ENCODE measurements around the gene LPCAT1. TPM values are rescaled to one million over a fixed set of nuclear protein-coding genes. Genes with fewer than 3 reads are reported as not detected.

Gene LPCAT1
- total RNA-seq, 1 donor from 2014 or later = 25.3 TPM

DNA sequence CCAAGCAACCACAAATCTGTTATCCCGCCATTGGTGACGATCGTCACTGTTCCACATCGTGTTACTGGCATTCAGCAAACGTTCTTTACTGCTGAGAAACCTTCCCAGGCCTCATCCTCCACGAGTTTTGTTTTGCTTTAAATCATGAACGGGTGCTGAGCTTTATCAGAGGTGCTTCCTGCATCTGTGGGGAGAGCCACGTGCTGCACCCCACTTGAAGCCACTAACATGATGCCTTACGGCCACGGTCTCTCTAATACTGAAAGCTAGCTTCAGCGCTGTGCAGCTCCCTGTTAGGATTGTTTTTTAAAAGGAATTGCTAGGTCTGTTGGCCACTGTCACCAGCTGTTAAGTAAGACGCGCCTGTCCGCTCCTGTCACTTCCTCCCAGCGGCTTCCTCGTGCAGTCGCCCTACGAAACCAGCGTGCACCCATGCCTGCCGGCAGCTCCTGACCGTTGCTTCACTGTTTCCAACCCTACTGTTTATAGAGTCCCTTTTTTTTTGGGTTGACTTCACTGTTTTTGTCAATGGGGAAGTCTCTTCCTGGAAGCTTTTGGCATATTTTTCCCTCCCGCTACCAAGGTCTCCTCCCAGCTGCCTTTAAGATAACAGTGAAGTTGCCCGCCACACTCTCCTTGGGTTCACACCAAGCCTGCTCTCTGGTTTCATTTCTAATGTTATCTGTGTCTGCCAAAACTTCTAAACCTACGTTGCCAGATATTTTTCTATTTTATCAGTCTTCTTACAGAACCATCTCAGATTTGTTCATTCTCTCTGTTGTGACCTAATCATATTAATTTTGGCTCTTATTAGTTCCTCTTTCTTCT lies 20.3 kb downstream of the LPCAT1 start:
- Histone ChIP-seq H3K36me3 (ENCODE audit: control insufficient read depth, insufficient read depth, low read length) (peaks cover 3% of the 10 kb centered on the region), H3K27me3 (ENCODE audit: control insufficient read depth, insufficient read depth, low read length) (no peaks in the 10 kb centered on the region), H3K4me3 (ENCODE audit: low read depth, low read length) (no peak overlapping the region)
- TF ChIP-seq, protein P1, sequence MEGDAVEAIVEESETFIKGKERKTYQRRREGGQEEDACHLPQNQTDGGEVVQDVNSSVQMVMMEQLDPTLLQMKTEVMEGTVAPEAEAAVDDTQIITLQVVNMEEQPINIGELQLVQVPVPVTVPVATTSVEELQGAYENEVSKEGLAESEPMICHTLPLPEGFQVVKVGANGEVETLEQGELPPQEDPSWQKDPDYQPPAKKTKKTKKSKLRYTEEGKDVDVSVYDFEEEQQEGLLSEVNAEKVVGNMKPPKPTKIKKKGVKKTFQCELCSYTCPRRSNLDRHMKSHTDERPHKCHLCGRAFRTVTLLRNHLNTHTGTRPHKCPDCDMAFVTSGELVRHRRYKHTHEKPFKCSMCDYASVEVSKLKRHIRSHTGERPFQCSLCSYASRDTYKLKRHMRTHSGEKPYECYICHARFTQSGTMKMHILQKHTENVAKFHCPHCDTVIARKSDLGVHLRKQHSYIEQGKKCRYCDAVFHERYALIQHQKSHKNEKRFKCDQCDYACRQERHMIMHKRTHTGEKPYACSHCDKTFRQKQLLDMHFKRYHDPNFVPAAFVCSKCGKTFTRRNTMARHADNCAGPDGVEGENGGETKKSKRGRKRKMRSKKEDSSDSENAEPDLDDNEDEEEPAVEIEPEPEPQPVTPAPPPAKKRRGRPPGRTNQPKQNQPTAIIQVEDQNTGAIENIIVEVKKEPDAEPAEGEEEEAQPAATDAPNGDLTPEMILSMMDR (IDR thresholded peaks at IDR 0.05; ENCODE audit: insufficient read depth, low read length, severe bottlenecking) = no peak
- no peak for DNase-seq (ENCODE audit: low read depth)
- no peak for FAIRE-seq

DNA sequence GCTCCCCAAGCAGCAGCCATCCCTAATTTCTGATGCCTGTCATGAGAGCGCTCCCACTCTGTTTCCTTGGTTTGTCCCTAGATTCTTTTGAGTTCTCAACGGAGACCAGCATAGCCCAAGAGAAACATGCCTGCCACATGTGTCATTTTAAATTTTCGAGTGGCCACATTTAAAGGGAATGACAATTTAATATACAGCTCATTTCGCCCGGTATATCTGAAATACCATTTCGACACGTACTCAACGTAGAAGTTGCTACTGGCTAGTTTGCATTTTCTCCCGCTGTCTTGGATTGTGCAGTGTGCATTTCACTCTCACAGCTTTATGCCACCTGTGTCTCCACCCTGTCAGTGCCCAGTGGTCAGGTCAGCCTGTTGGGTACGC lies 21.0 kb downstream of the LPCAT1 start:
- no peak for FAIRE-seq
- peaks cover 3% of the 10 kb centered on the region for H3K36me3 ChIP-seq (ENCODE audit: control insufficient read depth, insufficient read depth, low read length)

DNA sequence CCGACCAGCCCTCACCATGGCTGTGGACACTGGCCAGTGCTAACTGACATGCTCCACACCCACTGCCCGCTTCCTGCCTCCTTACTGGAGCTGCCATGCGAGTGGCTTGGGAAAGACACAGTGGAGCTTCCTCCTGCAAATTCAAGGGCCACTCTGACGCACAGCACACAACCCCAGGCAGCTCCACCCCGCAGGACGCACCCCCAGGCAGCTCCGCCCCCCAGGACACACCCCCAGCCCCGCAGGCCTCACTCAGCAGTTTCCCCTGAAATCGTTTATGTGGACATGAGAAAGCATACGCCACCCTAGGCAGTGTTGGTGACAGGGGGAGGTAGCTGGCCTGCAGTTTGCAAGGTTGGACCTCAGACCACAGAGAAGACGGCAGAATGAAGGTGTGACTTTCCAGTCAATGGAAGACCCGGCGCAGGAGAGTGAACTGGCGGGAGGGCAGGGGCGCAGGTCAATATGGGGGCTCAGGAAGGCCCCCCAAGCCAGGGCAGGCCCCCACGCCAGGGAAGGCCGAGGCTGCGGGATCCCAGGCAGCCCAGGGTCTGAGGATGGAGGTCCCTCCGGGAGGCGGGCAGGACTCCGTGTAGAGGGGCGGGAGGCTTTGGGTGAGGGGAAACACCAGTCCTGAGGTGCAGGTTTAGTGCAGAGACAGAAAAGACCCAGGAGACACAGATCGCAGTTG lies 21.6 kb downstream of the LPCAT1 start:
- no peak for FAIRE-seq
- H3K27me3 ChIP-seq (ENCODE audit: control insufficient read depth, insufficient read depth, low read length) = no peaks in the 10 kb centered on the region
- no peak for DNase-seq (ENCODE audit: low read depth)
- TF ChIP-seq, protein P1 (IDR thresholded peaks at IDR 0.05; ENCODE audit: insufficient read depth, low read length, severe bottlenecking) = no peak
- no peak overlapping the region for H3K4me3 ChIP-seq (ENCODE audit: low read depth, low read length)
- H3K36me3 ChIP-seq (ENCODE audit: control insufficient read depth, insufficient read depth, low read length) = peaks cover 3% of the 10 kb centered on the region

More for the DNA sequence above, 21.0 kb downstream of the LPCAT1 start:
- TF ChIP-seq, protein P1 (IDR thresholded peaks at IDR 0.05; ENCODE audit: insufficient read depth, low read length, severe bottlenecking) = no peak
- Histone ChIP-seq H3K4me3 (ENCODE audit: low read depth, low read length) (no peak overlapping the region), H3K27me3 (ENCODE audit: control insufficient read depth, insufficient read depth, low read length) (no peaks in the 10 kb centered on the region)
- no peak for DNase-seq (ENCODE audit: low read depth)

DNA sequence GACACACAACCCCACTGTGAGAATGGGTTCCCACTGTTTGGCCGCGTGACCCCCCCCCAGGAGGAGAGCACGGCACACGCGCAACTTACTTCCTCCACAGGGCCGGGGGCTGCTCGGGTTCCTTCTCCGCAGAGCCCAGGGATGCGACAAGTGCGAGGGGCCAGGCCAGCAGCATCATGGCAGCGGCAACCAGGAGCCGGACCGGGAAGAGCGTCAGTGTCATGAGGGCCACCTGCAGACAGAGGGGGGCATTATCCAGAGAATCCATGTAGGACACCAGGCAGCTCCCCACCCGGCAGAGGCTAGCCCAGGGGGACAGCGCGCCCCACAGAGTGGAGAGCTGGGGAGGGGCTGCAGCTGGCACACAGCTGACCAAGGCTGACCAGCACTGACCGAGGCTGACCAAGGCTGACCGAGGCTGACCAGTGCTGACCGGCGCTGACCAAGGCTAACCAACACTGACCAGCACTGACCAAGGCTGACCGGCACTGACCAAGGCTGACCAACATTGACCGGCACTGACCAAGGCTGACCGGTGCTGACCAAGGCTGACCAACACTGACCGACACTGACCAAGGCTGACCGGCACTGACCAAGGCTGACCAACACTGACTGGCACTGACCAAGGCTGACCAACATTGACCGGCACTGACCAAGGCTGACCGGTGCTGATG lies 22.3 kb downstream of the LPCAT1 start:
- no peak for FAIRE-seq
- TF ChIP-seq, protein P1 (IDR thresholded peaks at IDR 0.05; ENCODE audit: insufficient read depth, low read length, severe bottlenecking) = no peak
- H3K36me3 ChIP-seq (ENCODE audit: control insufficient read depth, insufficient read depth, low read length) = peaks cover 3% of the 10 kb centered on the region

DNA sequence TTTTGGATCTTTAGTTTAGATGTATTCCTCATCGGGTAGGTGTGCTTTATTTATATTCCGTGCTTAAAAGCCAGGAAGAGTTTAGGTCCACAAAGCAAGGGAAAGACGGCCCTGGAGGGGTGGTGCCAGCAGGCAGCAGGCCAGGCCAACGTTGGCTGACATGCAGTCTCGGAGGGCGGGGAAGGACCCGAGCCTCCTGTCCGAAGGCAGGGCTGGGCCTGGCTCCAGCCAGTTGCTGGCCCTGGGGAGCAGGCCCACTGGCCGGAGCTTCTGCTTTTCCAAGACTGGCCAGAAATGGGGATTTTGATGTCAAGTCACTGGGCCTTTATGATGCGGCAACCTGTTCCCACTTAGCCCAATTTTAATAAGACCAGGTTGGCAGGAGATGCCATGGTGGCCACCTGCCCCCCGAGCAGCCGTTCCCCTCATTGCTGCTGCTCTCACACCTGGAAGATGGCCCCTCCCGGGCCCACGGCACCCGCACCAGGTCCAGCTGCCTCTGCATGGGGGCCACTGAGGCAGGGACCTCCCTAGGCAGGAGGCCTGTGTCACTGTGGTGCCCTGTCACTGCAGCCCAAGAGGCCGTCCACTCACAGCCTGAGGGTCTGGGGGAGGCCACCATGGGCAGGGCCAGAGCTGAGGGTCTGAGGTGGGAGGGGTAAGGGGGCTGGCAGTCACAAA lies 23.2 kb downstream of the LPCAT1 start:
- TF ChIP-seq, protein P1 (IDR thresholded peaks at IDR 0.05; ENCODE audit: insufficient read depth, low read length, severe bottlenecking) = no peak
- Histone ChIP-seq H3K4me3 (ENCODE audit: low read depth, low read length) (no peak overlapping the region), H3K36me3 (ENCODE audit: control insufficient read depth, insufficient read depth, low read length) (peaks cover 4% of the 10 kb centered on the region), H3K27me3 (ENCODE audit: control insufficient read depth, insufficient read depth, low read length) (no peaks in the 10 kb centered on the region)
- FAIRE-seq (no peak), DNase-seq (ENCODE audit: low read depth) (no peak)

More for the DNA sequence above, 22.3 kb downstream of the LPCAT1 start:
- Histone ChIP-seq H3K27me3 (ENCODE audit: control insufficient read depth, insufficient read depth, low read length) (no peaks in the 10 kb centered on the region), H3K4me3 (ENCODE audit: low read depth, low read length) (no peak overlapping the region)
- no peak for DNase-seq (ENCODE audit: low read depth)

Measured in bronchial epithelial cell (primary cell).